Measurements from ENCODE around the gene CCDC57.

DNA sequence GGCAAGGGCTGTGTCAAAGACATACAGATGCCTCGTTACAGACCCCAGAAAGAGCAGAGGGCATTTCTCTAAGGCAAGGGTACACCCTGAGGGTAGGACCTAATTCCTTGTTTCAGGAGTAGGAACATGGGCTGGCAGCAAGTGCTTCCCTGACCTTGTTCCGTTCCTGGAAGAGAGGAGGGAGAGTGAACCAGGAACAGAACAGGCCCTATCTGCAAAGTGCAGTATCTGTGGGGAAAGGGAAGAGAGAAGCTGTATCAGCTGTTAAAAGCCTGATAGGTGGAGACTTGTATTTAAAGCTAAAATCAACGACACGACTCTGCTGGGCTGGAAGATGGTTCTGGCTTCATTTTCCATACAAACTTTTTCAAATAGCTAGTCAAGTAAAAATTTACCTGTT lies 88.5 kb downstream of the CCDC57 start:
- no peak for TF ChIP-seq EP300 (IDR thresholded peaks at IDR 0.05; ENCODE audit: borderline replicate concordance in 1 of 2, low read depth in 2 of 2, low read length in 2 of 2)
- TF ChIP-seq, protein P1, sequence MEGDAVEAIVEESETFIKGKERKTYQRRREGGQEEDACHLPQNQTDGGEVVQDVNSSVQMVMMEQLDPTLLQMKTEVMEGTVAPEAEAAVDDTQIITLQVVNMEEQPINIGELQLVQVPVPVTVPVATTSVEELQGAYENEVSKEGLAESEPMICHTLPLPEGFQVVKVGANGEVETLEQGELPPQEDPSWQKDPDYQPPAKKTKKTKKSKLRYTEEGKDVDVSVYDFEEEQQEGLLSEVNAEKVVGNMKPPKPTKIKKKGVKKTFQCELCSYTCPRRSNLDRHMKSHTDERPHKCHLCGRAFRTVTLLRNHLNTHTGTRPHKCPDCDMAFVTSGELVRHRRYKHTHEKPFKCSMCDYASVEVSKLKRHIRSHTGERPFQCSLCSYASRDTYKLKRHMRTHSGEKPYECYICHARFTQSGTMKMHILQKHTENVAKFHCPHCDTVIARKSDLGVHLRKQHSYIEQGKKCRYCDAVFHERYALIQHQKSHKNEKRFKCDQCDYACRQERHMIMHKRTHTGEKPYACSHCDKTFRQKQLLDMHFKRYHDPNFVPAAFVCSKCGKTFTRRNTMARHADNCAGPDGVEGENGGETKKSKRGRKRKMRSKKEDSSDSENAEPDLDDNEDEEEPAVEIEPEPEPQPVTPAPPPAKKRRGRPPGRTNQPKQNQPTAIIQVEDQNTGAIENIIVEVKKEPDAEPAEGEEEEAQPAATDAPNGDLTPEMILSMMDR (IDR thresholded peaks at IDR 0.05; ENCODE audit: control extremely low read depth in 1 of 3, insufficient read depth in 1 of 3, low read depth in 1 of 3, low read length in 3 of 3), result no peak
- no peak for TF ChIP-seq KDM5A (IDR thresholded peaks at IDR 0.05; ENCODE audit: low read length)
